HFF-Myc (cell line): ENCODE data around the gene TBX19.
A peak's percentile ranks its signal among the peaks of the same experiment; 100 is the strongest.

ENCODE experiments used
- DNase-seq: peaks from one replicate; pipeline ENCODE4 v3.0.0-alpha.2; 2011; ENCODE audit warnings: low read depth; ENCODE audit errors: extremely low read depth
- H3K4me3 ChIP-seq: replicated peaks from 2 replicates; pipeline ENCODE4 v1.5.1; 2011; ENCODE audit warnings: low read depth, mild to moderate bottlenecking, control low read depth, low read length
- TF ChIP-seq, protein P1 (sequence below): IDR thresholded peaks from 2 replicates; pipeline ENCODE4 v1.5.1; 2012; ENCODE audit warnings: mild to moderate bottlenecking, low read depth, low read length, control low read depth; ENCODE audit errors: missing control alignments

The TBX19 gene

DNA sequence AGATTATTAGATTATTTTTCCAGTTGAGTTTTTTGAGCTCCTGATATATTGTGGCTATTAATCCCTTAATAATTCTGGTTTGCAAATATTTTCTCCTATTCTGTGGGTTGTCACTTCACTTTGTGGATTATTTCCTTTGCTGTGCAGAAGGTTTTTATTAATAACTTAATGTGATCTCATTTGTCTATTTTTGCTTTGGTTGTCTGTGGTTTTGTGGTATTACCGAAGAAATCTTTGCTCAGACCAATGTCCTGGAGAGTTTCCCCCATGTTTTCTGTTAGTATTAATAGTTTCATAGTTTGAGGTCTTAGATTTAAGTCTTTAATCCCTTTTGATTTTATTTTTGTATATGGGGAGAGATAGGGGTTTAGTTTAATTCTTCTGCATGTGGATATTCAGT, 7.1 kb upstream of the TBX19 start:
- TF ChIP-seq, protein P1, sequence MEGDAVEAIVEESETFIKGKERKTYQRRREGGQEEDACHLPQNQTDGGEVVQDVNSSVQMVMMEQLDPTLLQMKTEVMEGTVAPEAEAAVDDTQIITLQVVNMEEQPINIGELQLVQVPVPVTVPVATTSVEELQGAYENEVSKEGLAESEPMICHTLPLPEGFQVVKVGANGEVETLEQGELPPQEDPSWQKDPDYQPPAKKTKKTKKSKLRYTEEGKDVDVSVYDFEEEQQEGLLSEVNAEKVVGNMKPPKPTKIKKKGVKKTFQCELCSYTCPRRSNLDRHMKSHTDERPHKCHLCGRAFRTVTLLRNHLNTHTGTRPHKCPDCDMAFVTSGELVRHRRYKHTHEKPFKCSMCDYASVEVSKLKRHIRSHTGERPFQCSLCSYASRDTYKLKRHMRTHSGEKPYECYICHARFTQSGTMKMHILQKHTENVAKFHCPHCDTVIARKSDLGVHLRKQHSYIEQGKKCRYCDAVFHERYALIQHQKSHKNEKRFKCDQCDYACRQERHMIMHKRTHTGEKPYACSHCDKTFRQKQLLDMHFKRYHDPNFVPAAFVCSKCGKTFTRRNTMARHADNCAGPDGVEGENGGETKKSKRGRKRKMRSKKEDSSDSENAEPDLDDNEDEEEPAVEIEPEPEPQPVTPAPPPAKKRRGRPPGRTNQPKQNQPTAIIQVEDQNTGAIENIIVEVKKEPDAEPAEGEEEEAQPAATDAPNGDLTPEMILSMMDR, result no peak
- H3K4me3 ChIP-seq, result no peak overlapping the region
- DNase-seq, result no peak

DNA sequence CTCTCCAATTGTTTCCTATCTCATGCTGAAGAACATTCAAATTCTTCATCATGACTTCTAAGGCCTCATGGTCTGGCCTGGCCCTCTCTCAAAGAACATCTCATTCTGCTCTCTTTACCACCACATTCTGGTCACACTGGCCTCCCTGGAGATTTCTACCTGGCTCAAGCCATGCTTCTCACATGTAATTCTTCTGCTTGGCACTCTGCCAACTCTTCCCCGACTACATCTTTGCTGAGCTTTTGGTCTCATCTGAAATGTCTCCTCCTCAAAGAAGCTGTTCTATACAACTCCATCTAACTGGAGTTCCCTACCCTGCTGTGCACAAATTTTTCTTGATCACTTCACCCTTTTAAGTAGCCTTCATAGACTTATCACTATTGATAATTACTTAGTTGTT, 1.4 kb upstream of the TBX19 start:
- H3K4me3 ChIP-seq, result no peak overlapping the region

DNA sequence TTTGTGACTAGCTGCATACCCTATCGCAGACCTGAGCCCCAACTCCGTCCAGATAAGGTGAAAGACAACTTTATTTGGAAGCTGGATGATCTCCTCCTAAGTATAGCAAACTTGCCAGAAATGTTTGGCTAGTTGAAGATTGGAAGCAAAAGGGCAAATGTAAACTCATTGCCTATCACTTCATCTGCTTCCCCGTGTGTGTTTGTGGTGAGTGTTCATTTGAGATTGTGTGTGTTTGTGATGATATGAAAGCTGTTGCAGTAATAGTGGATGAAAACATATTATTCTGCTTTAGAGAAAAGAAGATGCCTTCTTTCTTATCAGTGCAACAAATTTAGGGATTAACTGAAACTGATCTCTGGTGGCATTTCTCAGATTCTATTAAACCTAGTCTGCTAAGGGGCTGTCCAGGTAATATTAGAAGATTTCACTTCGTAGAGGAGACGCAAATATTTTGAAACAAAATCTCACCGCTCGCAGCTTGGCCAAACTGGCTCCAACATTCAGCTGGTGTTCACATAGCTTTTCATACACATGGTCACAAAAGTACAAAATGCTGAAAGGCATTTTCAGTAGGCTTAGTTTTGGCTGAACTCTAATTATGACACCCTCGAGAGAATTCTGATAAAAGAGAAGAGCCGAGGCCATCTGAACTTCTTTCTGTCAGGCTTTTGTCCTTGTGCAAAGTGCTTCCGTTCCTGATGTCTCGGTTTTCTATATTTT, 1.1 kb downstream of the TBX19 start:
- no peak overlapping the region for H3K4me3 ChIP-seq
- TF ChIP-seq, protein P1, result no peak
- no peak for DNase-seq

More for the DNA sequence above, 1.4 kb upstream of the TBX19 start:
- TF ChIP-seq, protein P1, result no peak
- no peak for DNase-seq

DNA sequence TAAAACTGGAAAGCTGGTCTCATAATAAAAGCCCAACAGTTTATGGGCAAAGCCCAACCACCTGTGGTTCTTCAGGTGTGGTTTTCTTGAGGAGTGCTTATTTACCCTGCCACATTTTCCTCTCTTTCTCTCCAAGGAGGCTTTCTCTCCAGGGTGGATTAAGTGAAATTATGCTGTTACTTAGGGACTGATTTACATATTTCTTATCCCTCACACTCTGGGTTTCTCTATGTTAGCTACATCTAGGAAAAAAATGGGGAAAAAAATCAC, 4.8 kb downstream of the TBX19 start:
- TF ChIP-seq, protein P1, result no peak
- H3K4me3 ChIP-seq, result no peak overlapping the region
- no peak for DNase-seq

DNA sequence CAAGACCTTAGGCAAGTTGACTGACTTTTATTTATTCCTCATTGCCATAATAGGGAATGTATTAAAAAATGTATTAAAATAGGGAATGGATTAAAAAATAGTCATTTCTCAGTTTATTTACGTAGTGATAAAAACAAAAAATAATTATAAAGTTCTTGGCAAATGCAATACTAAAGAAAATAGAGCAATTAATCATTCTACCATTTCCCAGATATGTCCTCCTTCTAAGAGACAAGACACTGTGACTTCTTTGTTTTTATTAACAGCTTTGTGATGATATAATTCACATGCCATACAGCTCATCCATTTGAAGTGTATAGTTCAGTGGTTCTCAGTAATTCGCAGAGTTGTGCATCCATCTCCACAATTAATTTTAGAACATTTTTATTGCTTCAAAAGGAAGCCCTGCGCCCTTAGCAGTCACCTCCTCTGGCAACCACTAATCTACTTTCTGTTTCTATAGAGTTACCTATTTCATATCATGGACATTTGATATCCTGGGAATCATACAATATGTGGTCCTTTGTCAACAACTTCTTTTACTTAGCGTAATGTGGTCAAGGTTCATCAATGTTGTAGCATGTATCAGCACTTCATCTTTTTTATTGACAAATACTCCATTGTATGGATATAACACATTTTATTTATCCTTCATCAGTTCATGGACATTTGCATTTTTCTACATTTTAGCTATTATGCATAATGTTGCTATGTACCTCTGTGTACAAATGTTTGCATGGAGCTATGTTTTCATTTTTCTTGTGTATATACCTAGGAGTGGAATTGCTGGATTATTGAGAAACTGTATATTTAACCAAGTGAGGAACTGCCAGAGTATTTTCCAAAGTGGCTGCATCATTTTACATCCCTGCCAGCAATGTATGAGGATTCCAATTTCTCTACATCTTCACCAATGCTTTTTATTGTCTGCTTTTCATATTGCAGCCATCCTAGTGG, 5.6 kb downstream of the TBX19 start:
- TF ChIP-seq, protein P1, result no peak
- H3K4me3 ChIP-seq, result no peak overlapping the region
- no peak for DNase-seq

GRCh38 chr1:168287237-168287664, 6.6 kb downstream of the TBX19 start:
- peak; percentile 43 for DNase-seq
- TF ChIP-seq, protein P1, result no peak
- no peak overlapping the region for H3K4me3 ChIP-seq
